A549 (cell line): ENCODE data around the gene CELF4. TPM values are rescaled to one million over a fixed set of nuclear protein-coding genes. Genes with fewer than 3 reads are reported as not detected.

Experiments
- ATAC-seq, 2 experiments: fragments of 200-7000 bp in 1 of 2; fragments of >200 bp in 1 of 2; cut with Nextera tagmentation in 1 of 2; cut with Tn5 transposase in 1 of 2; 3 replicates each; pipeline versions ENCODE4 v1.8.0 to v1.9.1; 2018 to 2020; ENCODE audit warnings: mild to moderate bottlenecking in 1 of 2, moderate library complexity in 1 of 2
- CTCF ChIA-PET: fragments of 300-600 bp; sonication (Branson Sonifier 250); formaldehyde crosslinking; extraction: SDS; loops from one replicate; lab custom pipeline; 2021; ENCODE audit warnings: antibody characterized with exemption, inconsistent platforms; lab: Yijun Ruan, JAX
- POLR2A ChIA-PET: fragments of 350-600 bp; formaldehyde crosslinking; extraction: SDS; loops from one replicate; lab custom pipeline; 2021; ENCODE audit warnings: antibody characterized with exemption, inconsistent platforms; lab: Yijun Ruan, JAX
- DNase-seq, 2 experiments: peaks; one replicate each; pipeline versions ENCODE4 v3.0.0 to v3.0.0-alpha.2; 2011 to 2016; ENCODE audit warnings: low read depth in 1 of 2, low spot score in 1 of 2
- FAIRE-seq: peaks from 2 replicates; lab custom pipeline; 2011; peaks lifted over from hg19 to GRCh38; lab: Jason Lieb, UNC
- H3K27ac ChIP-seq, 2 experiments: fragments of >200 bp; sonication (Bioruptor Twin); formaldehyde crosslinking; 3 replicates each; pipeline ENCODE4 v1.5.1; 2016 to 2017
- H3K4me1 ChIP-seq: fragments of >200 bp; sonication (Bioruptor Twin); formaldehyde crosslinking; 3 replicates; pipeline ENCODE4 v1.6.1; 2016
- H3K4me2 ChIP-seq: fragments of >200 bp; sonication (Bioruptor Twin); formaldehyde crosslinking; 3 replicates; pipeline ENCODE4 v1.6.1; 2016
- H3K4me3 ChIP-seq: fragments of >200 bp; sonication (Bioruptor Twin); formaldehyde crosslinking; 3 replicates; pipeline ENCODE4 v1.5.1; 2016
- H3K9me3 ChIP-seq: fragments of >200 bp; sonication (Bioruptor Twin); formaldehyde crosslinking; 3 replicates; pipeline ENCODE4 v1.6.1; 2016
- BHLHE40 ChIP-seq: IDR thresholded peaks from 2 replicates; pipeline ENCODE4 v1.6.1; 2012; ENCODE audit warnings: low read depth, low read length, inconsistent platforms
- CHD2 ChIP-seq: fragments of 150-350 bp; IDR thresholded peaks from 2 replicates; pipeline ENCODE4 v1.6.1; 2014; ENCODE audit warnings: low read length; ENCODE audit not compliant: partially characterized antibody
- CTCF ChIP-seq: fragments of >200 bp; sonication (Bioruptor Twin); formaldehyde crosslinking; IDR thresholded peaks from 3 replicates; pipeline ENCODE4 v1.5.1; 2016
- E2F6 ChIP-seq: IDR thresholded peaks from 2 replicates; pipeline ENCODE4 v1.6.1; 2012; ENCODE audit warnings: low read depth, borderline replicate concordance
- HES2 ChIP-seq: fragments of >200 bp; sonication (Bioruptor Twin); formaldehyde crosslinking; IDR thresholded peaks from 2 replicates; pipeline ENCODE4 v1.6.1; 2016
- HMGXB4 ChIP-seq: fragments of 250-450 bp; sonication (Bioruptor Pico); IDR thresholded peaks from 2 replicates; pipeline ENCODE4 v1.5.0; 2021; ENCODE audit warnings: mild to moderate bottlenecking, moderate library complexity, borderline replicate concordance
- HOXA7 ChIP-seq: fragments of 250-450 bp; sonication (Bioruptor Pico); IDR thresholded peaks from 2 replicates; pipeline ENCODE4 v1.5.0; 2020; ENCODE audit warnings: mild to moderate bottlenecking, moderate library complexity
- KDM1A ChIP-seq: fragments of 200-600 bp; sonication (generic); IDR thresholded peaks from 2 replicates; pipeline ENCODE4 v1.6.1; 2016; ENCODE audit warnings: low read depth, mild to moderate bottlenecking
- MYC ChIP-seq: IDR thresholded peaks from 2 replicates; pipeline ENCODE4 v1.6.1; 2012; ENCODE audit warnings: mild to moderate bottlenecking, inconsistent platforms, low read length, improper control_type of control experiment, borderline replicate concordance
- PBX3 ChIP-seq: IDR thresholded peaks from 2 replicates; pipeline ENCODE4 v1.6.1; 2012
- PHF8 ChIP-seq: fragments of 200-600 bp; sonication (generic); IDR thresholded peaks from 2 replicates; pipeline ENCODE4 v1.6.1; 2016; ENCODE audit warnings: low read depth, mild to moderate bottlenecking, antibody characterized with exemption, moderate library complexity, borderline replicate concordance
- POLR2A ChIP-seq: IDR thresholded peaks from 2 replicates; pipeline ENCODE4 v1.6.1; 2012; ENCODE audit warnings: mild to moderate bottlenecking, low read length
- POLR2AphosphoS2 ChIP-seq: conservative IDR thresholded peaks from 2 replicates; pipeline ENCODE4 v1.6.1; 2012; ENCODE audit warnings: low read length, improper control_type of control experiment, inconsistent platforms
- RAD21 ChIP-seq, 2 experiments: fragments of >200 bp in 1 of 2; sonication (Bioruptor Twin) in 1 of 2; formaldehyde crosslinking in 1 of 2; IDR thresholded peaks in 1 of 2; conservative IDR thresholded peaks in 1 of 2; 2 replicates in 1 of 2; 3 replicates in 1 of 2; pipeline ENCODE4 v1.6.1; 2012 to 2018; ENCODE audit warnings: inconsistent platforms in 1 of 2
- RFX5 ChIP-seq: fragments of 450-650 bp; IDR thresholded peaks from 2 replicates; pipeline ENCODE4 v1.7.1; 2014; ENCODE audit warnings: antibody characterized with exemption, mild to moderate bottlenecking, moderate library complexity
- TFCP2L1 ChIP-seq: fragments of 250-450 bp; sonication (Bioruptor Pico); IDR thresholded peaks from 2 replicates; pipeline ENCODE4 v1.5.0; 2021; ENCODE audit warnings: mild to moderate bottlenecking
- WGBS: methylation state at CpG from one replicate; pipeline ENCODE4 v1.1.6; 2017; ENCODE audit errors: missing lambda C conversion rate; 5-methylcytosine and 5-hydroxymethylcytosine counted together
- polyA plus RNA-seq, 4 experiments: library from polyadenylated mRNA; depleted of rRNA in 3 of 4; stranded (reverse); fragments of >200 nt; fragmentation: RNase III in 1 of 4; extraction: RNeasy Plus Mini Kit Qiagen cat#74134 plus additional on column Dnase treatment in 1 of 4; gene quantifications; 2 replicates in 3 of 4; 3 replicates in 1 of 4; pipeline ENCODE4 v1.2.3, GENCODE V29; 2011 to 2017
- TF ChIP-seq, protein P1 (sequence below): fragments of 150-350 bp; IDR thresholded peaks from 2 replicates; pipeline ENCODE4 v1.6.1; 2014; ENCODE audit warnings: low read depth, mild to moderate bottlenecking, low read length
- TF ChIP-seq, protein P2 (sequence below): fragments of 250-450 bp; sonication (Bioruptor Pico); IDR thresholded peaks from 2 replicates; pipeline ENCODE4 v1.5.0; 2020; ENCODE audit warnings: low read depth, mild to moderate bottlenecking, moderate library complexity

The CELF4 gene
- polyA plus RNA-seq, 2 of the 4 experiments (the other 2 are of a cell fraction), result 0.08 TPM; not detected in 1

DNA sequence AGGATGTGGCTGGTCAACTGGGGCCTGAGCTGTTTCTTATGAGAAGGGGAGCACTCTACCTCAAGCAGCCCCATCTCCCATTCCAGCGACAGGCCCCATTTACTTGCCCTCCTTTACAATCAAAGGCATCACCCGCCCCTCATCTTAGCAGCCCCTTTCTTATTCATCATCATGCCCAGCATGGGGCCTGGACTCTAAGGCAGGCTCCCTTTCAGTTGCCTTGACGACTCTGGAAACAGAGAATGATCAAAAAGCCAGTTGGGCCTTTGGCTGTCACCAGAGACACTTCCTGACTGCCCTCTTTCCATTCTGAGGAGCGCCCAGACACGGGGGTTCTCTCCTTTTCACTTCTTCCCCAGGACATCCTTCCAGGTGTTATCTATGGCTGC, 11.2 kb downstream of the CELF4 start:
- H3K4me2 ChIP-seq, result no peak overlapping the region
- no peak for DNase-seq
- POLR2A ChIA-PET, result no interaction called here
- ATAC-seq, result no peak
- CTCF ChIA-PET, result no interaction called here
- TF ChIP-seq POLR2AphosphoS2 (no peak), RAD21 (conservative IDR thresholded peaks at IDR 0.05 in 1 of 2, IDR thresholded peaks at IDR 0.05 in 1 of 2) (no peak), MYC (no peak), PHF8 (no peak)
- TF ChIP-seq, protein P1, sequence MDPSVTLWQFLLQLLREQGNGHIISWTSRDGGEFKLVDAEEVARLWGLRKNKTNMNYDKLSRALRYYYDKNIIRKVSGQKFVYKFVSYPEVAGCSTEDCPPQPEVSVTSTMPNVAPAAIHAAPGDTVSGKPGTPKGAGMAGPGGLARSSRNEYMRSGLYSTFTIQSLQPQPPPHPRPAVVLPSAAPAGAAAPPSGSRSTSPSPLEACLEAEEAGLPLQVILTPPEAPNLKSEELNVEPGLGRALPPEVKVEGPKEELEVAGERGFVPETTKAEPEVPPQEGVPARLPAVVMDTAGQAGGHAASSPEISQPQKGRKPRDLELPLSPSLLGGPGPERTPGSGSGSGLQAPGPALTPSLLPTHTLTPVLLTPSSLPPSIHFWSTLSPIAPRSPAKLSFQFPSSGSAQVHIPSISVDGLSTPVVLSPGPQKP, result no peak
- no peaks in the 10 kb centered on the region for H3K4me1 ChIP-seq
- no peaks in the 10 kb centered on the region for H3K9me3 ChIP-seq
- no peak overlapping the region for H3K4me3 ChIP-seq
- H3K27ac ChIP-seq, result no peak overlapping the region
- WGBS, result 21% methylated on average over 5 of the region's 5 CpGs
- FAIRE-seq, result no peak

GRCh38 chr18:37553633-37554398, 11.8 kb downstream of the CELF4 start:
- H3K4me3 ChIP-seq, result no peak overlapping the region
- ChIA-PET CTCF (no interaction called here), POLR2A (no interaction called here)
- no peaks in the 10 kb centered on the region for H3K9me3 ChIP-seq
- ATAC-seq, result peak; percentile 48 to 82; a peak in 3 of 6 replicates
- TF ChIP-seq CHD2, result no peak
- TF ChIP-seq KDM1A, result no peak
- TF ChIP-seq HOXA7 (CRISPR knock-in tag), result no peak
- TF ChIP-seq, protein P2, sequence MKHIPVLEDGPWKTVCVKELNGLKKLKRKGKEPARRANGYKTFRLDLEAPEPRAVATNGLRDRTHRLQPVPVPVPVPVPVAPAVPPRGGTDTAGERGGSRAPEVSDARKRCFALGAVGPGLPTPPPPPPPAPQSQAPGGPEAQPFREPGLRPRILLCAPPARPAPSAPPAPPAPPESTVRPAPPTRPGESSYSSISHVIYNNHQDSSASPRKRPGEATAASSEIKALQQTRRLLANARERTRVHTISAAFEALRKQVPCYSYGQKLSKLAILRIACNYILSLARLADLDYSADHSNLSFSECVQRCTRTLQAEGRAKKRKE (CRISPR knock-in tag), result no peak
- TF ChIP-seq HES2, result no peak
- TF ChIP-seq BHLHE40, result no peak
- no peak for TF ChIP-seq POLR2A
- no peak for TF ChIP-seq CTCF
- no peak for TF ChIP-seq HMGXB4 (CRISPR knock-in tag)
- no peak for TF ChIP-seq TFCP2L1
- no peak for TF ChIP-seq RFX5
- no peak for TF ChIP-seq E2F6
- TF ChIP-seq PBX3, result no peak
- no peak for TF ChIP-seq MYC
- TF ChIP-seq, all 56 proteins: peak for 0
- DNase-seq (no peak), FAIRE-seq (no peak)
- Histone ChIP-seq H3K4me2 (no peak overlapping the region), H3K27ac (no peak overlapping the region), H3K4me1 (no peaks in the 10 kb centered on the region)
- WGBS, result 17% methylated on average over 8 of the region's 18 CpGs
